GM19193 (cell line): Measurements from ENCODE around the gene RALGPS1.

Source experiments
- POLR2A ChIP-seq: IDR thresholded peaks from 4 replicates; pipeline ENCODE4 v1.6.1; 2011; ENCODE audit not compliant: insufficient read depth, insufficient read length; ENCODE audit errors: extremely low read depth

Gene RALGPS1

DNA sequence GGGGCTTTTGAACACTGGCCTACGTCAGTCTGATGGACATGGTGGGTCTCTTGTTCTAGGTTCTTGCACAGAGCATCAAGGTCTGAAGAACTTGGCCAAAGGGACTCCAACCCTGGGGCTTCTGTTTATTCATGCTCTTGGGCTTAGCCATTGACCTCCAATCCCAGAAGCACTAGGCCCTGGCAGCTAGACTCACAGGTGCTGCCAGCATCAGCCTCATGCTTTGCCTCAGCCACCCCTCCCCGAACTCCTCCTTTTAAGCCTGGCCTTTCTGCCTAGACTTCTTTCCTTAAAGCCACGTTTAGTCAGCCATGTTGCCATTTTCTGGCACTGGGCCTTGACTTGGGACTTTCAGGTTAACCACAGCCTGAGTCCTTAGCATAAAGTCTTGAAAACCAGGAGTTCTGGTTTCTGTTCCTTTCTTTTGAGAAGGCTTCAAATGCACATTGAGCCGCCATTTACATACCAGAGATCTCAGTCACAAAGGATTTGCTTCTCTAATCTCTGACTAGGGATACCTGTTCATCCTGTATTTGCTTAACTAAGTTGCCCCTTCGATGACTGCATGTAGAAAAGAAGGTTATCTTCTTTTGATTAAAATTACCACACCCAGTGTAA, 153.1 kb downstream of the RALGPS1 start:
- no peak for TF ChIP-seq POLR2A

DNA sequence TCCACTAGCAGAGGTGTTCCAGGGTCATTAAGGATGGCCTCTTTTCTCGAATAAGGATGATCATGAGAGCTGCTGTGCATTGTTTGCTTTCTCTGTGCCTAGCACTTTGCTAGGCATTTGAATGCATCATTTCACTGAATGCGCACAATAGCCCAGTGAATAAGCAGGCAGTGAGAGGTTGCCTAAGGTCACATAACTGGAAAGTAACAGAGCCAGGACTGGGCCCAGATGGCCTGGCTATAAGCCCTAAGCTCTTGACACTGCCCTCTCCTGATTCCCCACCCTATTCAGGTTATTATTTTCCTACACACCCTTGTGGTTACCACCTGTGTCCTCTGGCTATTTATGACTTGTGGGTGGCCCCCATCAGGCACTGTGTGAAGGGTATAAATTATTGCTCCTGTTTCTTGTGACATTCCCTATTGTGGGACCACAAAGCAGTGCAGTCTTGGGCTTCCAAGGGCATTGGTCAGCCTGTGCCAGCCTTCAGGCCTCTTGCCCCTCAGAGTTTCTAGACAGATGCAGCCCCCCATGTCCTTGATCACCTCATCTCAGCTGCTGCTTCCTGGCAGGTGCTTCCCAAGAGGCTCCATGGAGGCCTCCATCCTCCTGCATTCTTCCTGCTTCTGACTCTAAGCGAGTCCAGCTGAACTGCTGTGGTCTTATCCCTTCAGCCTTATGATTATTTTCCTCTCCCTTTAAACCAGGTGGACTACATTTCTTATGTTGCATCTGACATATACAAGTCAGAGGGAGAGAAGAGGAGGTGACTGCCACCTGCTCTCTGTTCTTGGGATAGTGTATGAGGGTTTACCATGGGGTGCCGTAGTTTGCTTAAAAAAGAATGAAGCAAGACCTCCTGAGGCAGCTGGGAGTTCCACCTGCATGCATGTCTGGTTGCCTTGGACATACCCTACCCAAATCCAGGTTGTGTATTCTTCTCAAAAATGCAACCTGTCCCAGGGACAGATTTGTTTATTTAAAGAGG, 160.3 kb downstream of the RALGPS1 start:
- TF ChIP-seq POLR2A = no peak

DNA sequence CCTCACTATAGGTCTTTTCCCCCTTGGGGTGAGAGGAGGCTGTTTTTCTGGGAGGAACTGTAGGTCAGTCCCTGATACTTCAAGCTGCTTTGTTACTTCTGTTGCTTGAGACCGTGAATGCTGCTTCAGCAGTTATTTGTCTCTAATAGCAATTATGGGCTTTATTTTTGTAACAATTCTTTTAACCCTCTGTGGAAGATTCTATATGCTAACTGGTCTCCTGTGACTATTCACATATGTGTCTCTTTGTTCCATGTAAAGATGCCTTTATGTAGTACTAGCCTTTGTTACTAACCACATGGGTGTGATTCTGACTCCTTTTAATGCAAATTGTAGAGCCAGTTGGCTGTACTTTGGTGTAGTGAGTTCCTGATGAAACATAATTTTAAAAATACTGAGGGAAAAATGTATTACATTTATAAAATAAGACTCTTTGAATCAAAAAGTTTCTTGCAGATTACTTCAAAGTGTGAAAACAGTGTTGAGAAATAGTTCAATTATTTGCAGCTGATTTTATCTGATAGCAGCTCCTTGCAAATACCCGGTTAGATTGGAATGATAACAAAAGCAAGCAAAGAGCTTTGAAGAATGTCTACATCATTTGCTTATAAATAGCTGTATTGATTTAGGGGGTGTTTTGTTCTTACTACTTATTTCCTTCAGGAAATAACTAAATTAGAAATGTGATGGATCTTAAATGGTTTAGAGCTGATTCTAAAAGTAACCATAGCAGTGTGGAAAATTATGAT, 161.2 kb downstream of the RALGPS1 start:
- no peak for TF ChIP-seq POLR2A

- no peak for TF ChIP-seq POLR2A
Measured at GRCh38 chr9:127076860-127077643, 162.5 kb downstream of the RALGPS1 start.

DNA sequence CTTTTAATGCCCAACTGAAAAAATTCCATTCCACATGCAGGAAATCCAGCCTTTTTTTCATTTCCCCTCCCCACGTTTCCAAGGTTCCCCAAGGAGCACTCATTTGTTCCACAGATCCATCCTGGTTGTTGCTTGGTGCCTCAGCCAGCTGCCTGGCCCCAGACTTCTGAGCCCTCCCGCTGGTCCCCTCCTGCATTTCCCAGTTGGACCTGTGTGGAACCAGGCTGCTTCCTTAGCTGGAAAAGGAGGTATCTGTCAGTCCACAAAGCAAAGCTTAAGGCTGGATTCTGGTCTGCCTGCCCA, 163.0 kb downstream of the RALGPS1 start:
- TF ChIP-seq POLR2A = no peak

DNA sequence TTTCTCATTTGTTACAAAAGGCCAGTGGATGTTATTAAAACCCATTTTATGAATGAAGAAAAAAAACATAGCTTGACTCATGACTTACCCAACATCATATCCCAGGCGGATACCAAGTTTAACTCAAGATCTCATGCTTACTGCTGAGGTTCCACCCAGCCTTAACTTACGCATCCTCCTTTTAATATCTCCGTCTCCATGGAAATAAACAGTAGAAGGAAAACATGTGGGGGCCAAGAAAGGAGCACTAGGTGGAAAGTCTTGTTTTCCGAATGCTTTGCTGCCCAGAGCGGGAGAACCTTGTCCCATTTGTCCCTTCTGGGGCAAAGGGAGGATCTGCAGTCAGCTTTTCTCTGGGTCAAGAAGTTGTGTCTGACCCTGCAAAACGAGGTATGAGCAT, 163.8 kb downstream of the RALGPS1 start:
- TF ChIP-seq POLR2A = no peak

GRCh38 chr9:127078988-127079387, 164.4 kb downstream of the RALGPS1 start:
- TF ChIP-seq POLR2A = no peak

- no peak for TF ChIP-seq POLR2A
Measured at GRCh38 chr9:127079446-127080140, 165.0 kb downstream of the RALGPS1 start.

DNA sequence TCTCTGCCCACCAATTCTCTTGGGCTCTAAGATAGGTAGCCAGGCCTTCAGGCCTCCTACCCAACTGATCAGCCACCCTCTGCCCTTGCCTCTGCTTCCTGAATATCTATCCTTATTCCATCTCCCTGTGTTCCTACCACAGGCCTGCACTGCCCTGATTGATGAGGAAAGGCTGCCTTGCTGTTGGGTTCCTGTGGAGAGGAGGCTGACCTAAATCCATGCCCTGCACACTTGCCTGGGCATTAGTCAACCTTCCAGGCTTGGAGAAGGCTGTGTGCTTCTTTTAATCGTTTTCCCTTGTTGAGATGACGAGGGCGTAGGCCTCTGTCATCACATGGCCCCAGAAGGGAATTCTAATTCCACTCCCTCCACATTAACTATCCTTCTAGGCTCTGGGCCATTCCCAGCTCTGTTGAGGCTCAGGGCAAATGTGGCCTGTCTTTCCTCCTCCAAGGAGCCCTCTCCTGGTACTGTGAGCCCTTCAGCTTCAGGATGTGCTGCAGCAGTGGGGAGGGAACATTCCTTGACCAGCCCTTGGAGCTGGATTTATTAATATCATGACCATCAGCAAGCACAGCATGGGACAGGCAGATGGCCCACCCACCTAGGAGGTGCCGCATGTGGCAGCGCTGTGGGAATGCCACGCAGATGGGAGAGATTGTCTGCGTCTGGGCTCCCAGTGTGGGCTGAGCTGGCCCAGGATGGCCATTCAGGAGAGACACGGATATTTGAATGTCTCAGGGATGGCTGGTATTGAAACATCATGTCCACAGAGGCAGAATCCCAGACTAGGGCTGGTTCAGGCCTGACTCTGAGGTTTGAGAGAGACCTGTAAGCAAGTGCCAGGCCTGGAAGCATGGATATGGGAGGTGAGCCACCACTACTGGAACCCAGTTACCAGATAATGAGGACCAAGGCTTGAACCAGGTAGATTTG, 166.9 kb downstream of the RALGPS1 start:
- no peak for TF ChIP-seq POLR2A

DNA sequence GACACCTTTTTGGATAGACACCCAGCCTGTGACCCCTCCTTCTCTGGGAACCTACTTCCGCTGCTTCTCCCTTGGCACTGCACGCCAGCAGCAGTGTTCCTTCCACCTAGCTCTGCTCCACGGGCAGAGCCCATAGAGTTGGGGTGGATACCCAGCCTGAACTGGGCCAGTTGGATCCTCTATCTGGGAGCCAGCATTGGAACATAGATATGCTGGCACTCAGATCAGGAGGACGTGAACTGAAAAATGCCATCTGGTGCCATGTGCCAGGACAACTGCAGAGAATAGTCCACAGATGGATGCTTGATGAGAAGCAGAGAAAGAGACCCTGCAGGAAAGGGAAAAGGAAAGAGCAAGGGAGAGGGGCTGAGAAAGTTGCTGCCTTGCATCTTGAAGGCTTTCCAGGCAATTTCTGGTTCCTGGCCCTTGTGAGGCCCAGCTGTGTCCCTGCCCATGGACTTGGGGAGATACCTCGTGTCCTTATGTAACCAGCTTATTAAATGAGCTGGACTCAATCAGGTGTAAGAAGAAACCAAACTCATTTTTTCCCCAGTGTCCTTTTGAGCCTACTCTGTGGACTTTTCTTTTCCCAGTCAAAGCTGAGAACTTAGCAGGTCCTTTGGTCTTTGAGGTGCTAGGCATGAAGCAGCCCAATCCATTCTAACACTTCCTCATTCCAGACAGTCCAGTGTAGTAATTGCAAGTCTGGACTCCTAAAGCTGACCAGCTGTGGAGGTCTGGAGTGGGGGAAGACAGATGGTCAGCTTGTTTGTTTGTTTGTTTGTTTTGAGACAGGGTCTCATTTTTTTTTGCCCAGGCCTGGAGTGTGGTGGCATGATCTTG, 168.8 kb downstream of the RALGPS1 start:
- no peak for TF ChIP-seq POLR2A

DNA sequence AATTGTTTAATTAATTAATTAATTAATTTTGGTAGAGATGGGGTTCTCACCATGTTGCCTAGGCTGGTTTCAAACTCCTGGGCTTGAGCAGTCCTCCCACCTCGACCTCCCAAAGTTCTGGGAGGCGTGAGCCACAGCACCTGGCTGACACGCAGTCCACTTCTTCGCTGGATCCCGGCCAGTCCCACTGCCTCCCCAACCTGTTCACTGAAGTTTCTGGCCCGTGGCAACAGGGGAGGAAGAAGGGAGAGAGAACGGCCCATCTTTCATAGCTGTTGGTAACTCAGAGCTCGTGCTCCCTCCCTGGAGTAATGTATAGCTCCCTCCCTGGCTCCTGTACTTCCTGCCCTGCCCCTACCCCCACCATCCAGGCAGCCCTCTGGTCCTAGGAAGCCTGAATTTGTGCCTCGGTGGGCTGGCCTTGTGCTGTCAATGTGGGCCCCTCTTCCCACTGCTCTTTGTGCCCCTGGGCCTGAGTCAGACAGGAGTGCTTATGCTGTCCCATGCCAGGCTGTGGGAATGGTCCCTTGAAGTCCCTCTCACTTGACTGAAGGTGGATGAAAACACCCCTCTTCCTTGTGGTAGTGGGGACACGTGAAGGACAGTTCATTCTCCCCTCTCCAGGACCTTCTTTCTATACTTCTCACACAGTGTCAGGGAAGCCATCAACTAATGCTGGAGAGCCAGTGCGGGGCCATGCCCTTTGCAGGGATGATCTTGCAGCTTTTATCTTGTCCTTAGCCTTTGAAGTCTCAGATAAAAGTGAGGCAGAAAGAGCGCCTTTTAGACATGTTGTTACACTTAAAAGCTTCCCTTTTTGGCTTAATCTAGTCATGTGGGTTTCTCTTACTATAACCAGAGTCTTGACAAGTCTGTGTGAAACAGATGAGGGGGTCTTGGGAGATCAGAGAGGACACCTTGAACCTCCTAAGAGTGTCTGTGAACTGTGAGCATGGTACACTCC, 169.8 kb downstream of the RALGPS1 start:
- TF ChIP-seq POLR2A = no peak

DNA sequence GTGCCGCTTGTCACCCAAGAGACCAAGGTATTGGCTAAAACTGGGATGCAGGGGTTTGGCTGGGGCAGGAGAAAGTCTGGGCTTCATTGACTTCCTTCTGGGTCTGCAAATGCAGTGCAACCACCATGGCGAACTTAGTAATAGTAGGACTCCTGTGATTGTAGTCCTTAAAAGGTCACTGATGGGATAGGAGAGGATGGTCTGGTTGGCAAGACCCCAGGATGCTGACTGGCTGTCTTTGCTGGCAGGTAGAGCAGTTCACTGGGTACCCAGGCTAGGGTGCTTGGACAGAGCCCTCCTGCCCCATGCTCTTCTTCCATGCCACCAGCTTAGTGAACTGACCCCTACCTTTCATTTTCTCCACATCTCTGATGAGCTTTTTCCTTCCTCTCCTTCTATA, 170.6 kb downstream of the RALGPS1 start:
- TF ChIP-seq POLR2A = no peak

GRCh38 chr9:127086771-127087170, 172.2 kb downstream of the RALGPS1 start:
- no peak for TF ChIP-seq POLR2A
